Hepatocyte (in vitro differentiated cells): ENCODE results near the gene STAT5A.

ENCODE experiments used
- CTCF ChIP-seq: fragments of 200-600 bp; sonication (generic); IDR thresholded peaks from 2 replicates; pipeline ENCODE4 v1.5.1; 2016; ENCODE audit warnings: antibody characterized with exemption, mild to moderate bottlenecking; ENCODE audit not compliant: poor library complexity
- EZH2 ChIP-seq: fragments of 200-600 bp; sonication (generic); IDR thresholded peaks from 2 replicates; pipeline ENCODE4 v1.6.1; 2016; ENCODE audit warnings: antibody characterized with exemption, mild to moderate bottlenecking, borderline replicate concordance
- EZH2phosphoT487 ChIP-seq: fragments of 200-600 bp; sonication (generic); IDR thresholded peaks from one replicate; pipeline ENCODE4 v1.6.1; 2018; ENCODE audit warnings: antibody characterized with exemption, mild to moderate bottlenecking, low read depth, moderate library complexity; ENCODE audit not compliant: unreplicated experiment, severe bottlenecking

- no peak for TF ChIP-seq CTCF
- no peak for TF ChIP-seq EZH2phosphoT487
- no peak for TF ChIP-seq EZH2
Measured at GRCh38 chr17:42316755-42317154, 28.5 kb downstream of the STAT5A start.
